Stimulated activated CD4-positive, alpha-beta T cell treated with anti-CD3 and anti-CD28 coated beads, Interleukin-15, amount 100 ng/mL, for 1 hour (primary cell): Measurements from ENCODE around the gene DNAH12.
"Not testable (repeated sequence)": the region's sequence is repeated elsewhere in the genome, so short reads cannot be mapped to it uniquely, and the experiment has no call there.

ENCODE experiments used
- DNase-seq, 2 donors: peaks; one replicate each; pipeline ENCODE4 v3.0.0-alpha.2; 2020; ENCODE audit warnings: low read depth in 1 of 2, low spot score in 1 of 2

Gene DNAH12

GRCh38 chr3:57411715-57412114 lies 132.4 kb downstream of the DNAH12 start:
- no peak for DNase-seq

GRCh38 chr3:57409471-57409870 lies 134.7 kb downstream of the DNAH12 start:
- DNase-seq, result no peak

- no peak for DNase-seq
These were observed 141.5 kb downstream of the DNAH12 start for GRCh38 chr3:57402675-57403074.

DNA sequence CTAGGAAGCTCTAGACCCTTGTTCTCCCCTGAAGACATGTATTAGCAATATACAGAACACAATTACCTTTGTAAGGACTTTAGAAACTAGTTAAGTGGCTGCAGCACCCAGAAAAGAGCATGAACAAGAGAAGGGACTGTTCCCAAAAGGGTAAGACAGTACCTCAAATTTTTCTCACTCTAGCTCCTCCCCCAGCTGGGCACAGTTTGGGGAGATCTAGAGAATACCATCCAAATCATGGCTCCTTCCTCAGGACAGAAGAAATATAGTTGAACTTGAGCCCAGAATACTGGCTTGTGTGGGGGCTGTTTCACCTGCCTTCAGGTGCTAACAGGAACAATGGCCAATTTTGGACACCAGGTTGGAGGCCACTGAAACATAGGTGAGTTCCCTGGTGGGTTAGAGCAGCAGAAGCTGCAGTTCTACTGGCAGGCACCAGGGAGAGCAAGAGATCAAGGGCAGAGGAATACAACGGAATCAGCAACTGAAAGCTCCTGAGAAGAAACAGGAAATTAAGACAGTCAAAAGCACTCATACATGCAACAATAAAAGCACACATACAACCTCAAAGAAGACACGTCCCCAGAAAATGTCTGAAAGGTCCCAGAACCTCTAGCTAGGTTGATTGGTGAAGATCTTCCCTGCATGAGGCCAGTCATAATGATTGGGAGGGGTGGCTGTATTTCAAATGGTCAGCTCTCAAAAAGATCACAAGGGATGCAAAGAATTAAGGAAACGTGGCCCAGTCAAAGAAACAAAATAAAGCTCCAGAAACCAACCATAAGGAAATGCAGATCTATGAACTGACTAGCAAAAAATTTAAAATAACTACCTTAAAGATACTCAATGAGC lies 146.7 kb downstream of the DNAH12 start:
- DNase-seq, result peak; percentile 8 to 13

DNA sequence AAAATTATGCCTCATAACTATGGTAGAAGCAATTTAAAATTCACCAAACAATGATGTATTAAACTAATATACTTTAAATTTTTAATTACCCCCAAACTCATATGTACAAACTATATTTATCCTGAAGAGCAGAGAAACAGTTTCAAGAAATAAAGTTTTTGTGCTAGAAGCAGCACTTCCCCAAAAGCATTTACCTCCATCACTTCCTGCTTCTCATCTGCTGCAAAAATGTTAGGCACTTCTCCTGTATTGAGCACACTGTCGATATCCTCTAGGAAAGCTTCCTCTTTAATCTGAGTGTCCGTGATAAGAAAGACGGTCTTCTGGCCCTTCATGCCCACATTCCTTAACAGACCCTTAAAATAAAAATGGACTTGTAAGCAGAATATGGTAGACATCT lies 150.2 kb downstream of the DNAH12 start:
- no peak for DNase-seq

DNA sequence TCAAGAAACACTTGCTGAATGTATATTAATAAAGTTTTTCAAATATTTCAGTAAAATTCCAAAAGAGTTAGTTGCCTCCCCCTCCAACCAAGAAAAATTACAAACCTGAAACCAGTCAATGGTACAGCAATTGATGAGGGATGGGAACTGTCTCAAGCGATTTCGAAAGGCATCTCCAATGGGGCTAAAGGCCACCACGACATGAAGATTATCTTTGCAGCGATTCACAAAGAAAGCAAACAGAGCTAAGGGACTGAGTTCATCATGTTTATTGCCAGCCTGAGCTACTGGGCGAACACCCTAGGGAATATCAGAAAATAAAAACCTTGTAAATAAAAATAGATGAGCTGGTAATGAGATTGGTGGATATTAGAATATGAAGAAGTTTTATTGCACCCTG lies 152.4 kb downstream of the DNAH12 start:
- DNase-seq, result no peak

GRCh38 chr3:57389271-57389670 lies 154.9 kb downstream of the DNAH12 start:
- DNase-seq, result no peak

DNA sequence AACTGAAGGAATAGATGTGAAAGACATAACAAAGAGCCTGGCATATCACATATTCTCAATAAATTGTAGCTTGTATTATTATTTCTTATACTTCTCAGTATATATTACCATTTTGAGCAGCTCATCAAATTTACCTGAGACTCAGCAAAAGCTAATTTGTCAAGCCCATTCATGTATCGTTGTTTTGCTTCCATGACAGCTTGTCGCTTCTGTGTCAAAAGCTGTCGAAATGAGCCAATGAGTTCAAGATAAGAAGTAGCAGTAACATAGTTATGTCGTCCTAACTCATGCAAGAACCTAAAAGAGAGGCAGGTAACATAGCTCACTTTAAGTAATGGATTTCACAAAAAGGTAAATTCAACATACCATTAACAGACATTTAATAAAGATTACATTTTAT lies 157.8 kb downstream of the DNAH12 start:
- no peak for DNase-seq

GRCh38 chr3:57385498-57385897 lies 158.6 kb downstream of the DNAH12 start:
- no peak for DNase-seq

GRCh38 chr3:57383838-57384237 lies 160.3 kb downstream of the DNAH12 start:
- DNase-seq, result no peak

GRCh38 chr3:57383406-57383805 lies 160.7 kb downstream of the DNAH12 start:
- DNase-seq, result no peak

DNA sequence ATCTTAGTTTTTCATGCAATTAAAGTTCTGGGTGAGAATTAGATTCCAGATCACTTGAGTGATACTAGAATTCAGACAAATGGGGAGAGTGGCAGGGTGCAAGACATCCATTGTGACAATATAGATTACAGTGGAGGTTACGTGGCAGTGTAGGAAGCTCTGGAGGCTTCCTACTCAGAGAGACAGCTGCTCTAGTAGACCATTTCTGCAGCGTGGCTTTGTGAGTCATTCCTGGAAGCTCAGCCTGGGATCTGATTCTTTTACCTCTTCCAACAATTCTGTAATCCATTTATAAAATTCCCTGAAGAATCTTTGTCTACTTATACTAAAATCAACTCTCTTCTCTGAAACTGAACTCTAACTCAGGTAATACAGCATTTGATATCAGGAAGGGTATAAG lies 161.2 kb downstream of the DNAH12 start:
- no peak for DNase-seq

- DNase-seq, result no peak
These were observed 173.8 kb downstream of the DNAH12 start for GRCh38 chr3:57370341-57370740.

- DNase-seq, result not testable (repeated sequence)
These were observed 179.1 kb downstream of the DNAH12 start for GRCh38 chr3:57365089-57365488.

DNA sequence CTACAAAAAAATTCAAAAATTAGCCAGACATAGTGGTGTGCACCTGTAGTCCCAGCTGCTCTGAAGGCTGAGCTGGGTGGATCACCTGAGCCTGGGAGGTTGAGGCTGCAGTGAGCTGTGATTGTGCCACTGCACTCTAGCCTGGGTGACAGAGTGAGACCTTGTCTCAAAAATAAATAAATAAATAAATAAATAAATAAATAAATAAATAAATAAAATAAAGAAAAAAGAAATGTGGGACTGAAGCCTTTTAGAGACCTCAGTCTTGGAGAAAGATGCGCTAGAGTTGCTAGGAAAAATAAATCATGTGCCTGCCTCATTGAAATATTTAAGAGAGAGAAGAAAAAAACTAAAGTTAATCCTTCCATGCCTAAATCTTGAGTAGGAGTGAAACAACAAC lies 187.9 kb downstream of the DNAH12 start:
- not testable (repeated sequence) for DNase-seq

DNA sequence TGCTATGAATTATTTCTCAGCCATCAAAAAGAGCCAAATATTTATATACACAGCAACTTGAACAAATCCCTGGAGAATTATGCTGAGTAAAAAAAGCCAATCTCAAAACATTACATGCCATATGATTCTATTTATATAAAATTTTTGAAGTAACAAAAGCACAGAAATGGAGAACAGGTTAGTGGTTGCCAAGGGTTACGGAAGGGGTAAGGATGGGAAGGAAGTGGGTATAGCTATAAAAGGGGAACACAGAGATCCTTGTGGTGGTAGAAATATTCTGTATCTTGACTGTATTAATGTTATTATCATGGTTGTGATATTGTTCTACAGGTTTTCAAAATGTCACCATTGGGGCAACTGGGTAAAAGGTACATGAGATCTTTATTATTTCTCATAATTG lies 189.4 kb downstream of the DNAH12 start:
- no peak for DNase-seq

- no peak for DNase-seq
These were observed 193.9 kb downstream of the DNAH12 start for GRCh38 chr3:57350271-57350670.

DNA sequence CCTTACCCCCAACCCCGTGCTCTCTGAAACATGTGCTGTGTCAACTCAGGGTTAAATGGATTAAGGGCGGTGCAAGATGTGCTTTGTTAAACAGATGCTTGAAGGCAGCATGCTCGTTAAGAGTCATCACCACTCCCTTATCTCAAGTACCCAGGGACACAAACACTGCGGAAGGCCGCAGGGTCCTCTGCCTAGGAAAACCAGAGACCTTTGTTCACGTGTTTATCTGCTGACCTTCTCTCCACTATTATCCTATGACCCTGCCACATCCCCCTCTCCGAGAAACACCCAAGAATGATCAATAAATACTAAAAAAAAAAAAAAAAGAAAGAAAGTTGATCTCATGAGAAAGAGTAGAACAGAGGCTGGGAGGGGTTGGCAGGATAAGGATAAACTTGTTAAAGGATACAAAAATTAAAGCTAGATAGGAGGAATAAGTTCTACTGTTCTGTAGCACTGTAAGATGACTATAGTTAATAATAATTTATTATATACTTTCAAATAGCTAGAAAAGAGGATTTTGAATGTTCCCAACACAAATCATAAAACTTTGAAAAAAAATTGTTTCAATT lies 205.0 kb downstream of the DNAH12 start:
- DNase-seq, result not testable (repeated sequence)

DNA sequence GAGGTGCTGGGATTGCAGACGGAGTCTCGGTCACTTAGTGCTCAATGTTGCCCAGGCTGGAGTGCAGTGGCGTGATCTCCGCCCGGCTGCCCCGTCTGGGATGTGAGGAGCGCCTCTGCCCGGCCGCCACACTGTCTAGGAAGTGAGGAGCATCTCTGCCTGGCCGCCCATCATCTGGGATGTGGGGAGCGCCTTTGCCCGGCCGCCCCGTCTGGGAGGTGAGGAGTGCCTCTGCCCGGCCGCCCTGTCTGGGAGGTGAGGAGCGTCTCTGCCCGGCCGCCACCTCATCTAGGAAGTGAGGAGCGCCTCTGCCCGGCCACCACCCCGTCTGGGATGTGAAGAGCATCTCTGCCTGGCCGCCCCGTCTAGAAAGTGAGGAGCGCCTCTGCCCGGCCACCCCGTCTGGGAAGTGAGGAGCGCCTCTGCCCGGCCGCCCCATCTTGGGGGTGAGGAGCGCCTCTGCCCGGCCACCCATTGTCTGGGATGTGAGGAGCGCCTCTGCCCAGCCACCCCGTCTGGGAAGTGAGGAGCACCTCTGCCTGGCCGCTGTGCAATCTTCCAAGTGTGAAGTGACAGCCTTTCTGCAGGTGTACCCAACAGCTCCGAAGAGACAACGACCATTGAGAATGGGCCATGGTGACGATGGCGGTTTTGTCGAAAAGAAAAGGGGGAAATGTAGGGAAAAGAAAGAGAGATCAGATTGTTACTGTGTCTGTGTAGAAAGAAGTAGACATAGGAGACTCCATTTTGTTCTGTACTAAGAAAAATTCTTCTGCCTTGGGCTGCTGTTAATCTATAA lies 205.7 kb downstream of the DNAH12 start:
- DNase-seq, result not testable (repeated sequence)

- no peak for DNase-seq
These were observed 208.7 kb downstream of the DNAH12 start for GRCh38 chr3:57335283-57335938.

GRCh38 chr3:57331078-57331610 lies 213.0 kb downstream of the DNAH12 start:
- DNase-seq, result no peak
